Colon (tissue), 2 donors: ENCODE measurements around the gene COA7.

Experiments
- FAIRE-seq: peaks from 2 replicates; lab custom pipeline; 2012; peaks lifted over from hg19 to GRCh38; lab: Jason Lieb, UNC
- donor health status: control.
- donor health status: control.

Gene COA7

GRCh38 chr1:52669696-52670095, 28.5 kb downstream of the COA7 start:
- FAIRE-seq = no peak

DNA sequence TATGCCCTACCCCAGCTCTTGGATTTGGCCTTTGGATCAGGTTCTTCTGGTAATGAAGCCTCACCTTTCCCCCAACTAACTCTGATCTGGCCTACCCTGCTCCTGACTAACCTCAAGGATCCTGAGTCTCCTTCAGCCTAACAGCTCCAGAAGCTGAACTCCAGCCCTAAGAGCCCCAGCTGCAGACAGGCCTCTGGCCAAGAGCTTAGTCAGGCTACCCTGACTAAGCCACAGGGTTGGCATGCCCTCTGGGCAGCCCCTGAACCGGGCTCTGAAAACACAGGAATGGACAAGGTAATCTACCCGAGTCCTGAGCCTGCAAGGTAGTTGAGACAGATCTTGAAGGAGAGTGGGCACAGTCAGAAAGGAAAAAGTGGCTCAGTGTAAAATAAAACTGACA, 29.4 kb downstream of the COA7 start:
- no peak for FAIRE-seq

DNA sequence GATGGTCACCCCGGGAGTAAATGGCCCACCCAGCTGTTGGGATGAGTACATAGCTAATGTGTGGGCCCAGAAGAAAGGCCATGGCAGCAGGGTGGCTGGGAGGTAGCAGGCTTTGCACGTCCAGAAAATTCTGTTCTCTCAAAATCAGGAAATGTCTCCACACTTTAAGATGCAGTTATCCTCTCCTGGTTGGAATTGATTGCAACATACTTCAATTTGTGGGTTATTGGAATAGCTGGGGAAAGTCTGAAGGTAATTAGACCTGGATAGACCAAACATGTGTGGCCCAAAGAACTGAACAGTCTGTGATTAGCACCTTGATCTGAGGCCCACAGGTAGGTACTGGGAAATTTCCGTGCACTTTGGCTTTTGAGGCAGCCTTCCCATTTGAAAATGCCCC, 30.2 kb downstream of the COA7 start:
- no peak for FAIRE-seq

DNA sequence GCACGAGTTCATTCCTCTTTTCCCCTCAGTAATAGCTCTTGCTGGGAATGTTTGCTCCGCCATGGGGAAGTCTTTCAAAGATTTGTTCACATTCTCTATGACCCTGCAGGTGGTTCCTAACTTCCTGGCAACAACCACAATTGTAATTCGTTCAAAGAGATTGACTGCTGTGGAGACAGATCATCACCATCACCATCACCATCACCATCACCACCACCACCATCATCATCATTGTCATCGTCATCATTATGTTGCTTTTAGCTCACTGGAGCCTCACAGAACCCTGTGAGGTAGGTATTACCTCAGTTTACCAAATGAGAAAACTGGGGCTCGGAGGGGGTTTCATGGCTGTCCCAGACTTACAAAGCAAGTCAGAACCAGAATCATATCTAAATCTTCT, 30.9 kb downstream of the COA7 start:
- FAIRE-seq = no peak

- no peak for FAIRE-seq
Observed at GRCh38 chr1:52665006-52665941, 32.9 kb downstream of the COA7 start.

DNA sequence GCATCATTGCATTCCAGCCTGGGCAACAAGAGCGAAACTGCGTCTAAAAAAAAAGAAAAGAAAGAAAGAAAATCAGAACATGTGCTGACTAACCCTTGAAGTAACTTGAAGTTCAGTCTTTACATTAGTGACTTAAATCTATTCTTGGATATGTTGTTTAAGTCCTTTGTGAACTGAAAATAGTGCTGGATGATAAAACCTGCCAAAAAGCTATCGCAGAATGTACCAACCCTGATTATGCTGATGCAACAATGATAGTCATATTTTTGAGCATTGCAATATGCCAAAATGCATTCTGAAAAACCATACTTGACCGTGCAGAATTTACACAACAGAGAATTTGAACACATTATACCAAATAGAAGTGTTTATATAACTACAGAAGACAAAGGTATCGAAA, 34.4 kb downstream of the COA7 start:
- no peak for FAIRE-seq

- no peak for FAIRE-seq
Observed at GRCh38 chr1:52662645-52663313, 35.4 kb downstream of the COA7 start.

DNA sequence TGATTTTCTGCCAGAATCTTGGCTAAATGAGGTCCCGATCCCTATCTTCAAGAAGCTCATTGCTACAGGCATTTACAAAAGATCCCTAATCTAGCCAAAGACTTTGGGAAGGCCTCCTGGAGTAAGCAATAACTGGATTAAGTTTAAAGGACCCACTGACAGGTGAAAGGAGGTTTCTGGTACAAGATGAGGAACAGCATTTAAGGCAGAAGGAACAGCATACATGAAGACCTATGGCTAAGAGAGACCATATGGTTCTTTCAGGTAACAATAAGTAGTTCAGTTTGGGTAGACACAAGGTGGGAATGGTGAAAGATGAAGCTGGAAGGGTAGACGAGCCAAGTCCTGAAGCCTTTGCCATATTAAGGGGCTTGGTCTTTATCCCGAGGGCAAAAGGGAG, 37.3 kb downstream of the COA7 start:
- no peak for FAIRE-seq

DNA sequence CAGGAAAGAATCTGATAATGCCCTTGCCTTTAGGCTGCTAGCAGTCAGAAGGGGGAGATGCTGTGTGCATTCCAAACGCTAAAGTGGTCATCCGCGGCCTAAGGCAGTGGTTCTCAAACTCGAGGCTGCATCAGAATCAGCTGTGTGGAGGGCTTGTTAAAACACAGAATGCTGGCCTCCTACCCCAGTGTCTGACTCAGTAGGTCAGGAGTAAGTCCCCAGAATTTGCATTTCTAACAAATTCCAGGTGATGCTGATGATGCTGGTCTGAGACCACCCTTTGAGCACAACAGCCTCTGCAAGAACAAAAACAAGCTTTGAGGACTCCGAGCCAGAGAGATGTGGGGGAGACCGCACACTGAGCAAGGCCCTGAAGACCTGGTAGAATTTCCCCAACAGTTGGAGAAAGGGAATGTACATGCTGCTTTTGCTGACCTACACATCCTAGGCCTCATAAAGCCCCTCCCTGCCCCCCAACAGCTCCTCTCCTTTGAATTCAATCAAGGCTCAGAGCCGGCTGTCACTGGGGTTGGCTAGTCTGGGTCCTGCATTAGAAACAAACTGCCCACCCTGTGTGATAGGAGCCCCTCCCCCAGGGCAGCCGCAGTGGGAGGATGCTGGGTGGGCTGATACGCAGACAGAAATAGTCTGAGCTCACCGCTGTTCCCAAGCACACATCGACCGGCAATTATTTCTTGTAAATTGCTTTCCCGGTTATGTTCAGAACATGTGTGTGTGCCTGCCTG, 38.1 kb downstream of the COA7 start:
- no peak for FAIRE-seq

- no peak for FAIRE-seq
Observed at GRCh38 chr1:52659356-52659755, 38.8 kb downstream of the COA7 start.

DNA sequence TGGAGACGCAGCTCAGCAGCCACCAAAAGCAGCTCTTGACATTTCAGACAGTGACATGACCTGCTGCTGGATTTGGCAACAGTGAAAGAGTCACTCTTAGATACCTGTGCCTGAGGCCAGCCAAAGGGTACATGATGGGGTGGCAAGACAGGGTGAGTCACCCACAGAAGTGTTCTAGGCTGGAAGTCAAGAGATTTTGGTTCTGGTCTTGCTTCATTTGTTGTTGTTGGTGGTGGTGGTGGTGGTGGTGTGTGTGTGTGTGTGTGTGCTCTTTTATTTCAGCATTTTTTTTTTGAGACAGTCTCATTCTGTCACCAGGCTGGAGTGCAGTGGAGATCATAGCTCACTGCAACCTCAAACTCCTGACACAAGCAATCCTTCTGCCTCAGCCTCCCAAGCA, 39.4 kb downstream of the COA7 start:
- FAIRE-seq = no peak

- FAIRE-seq = no peak
Observed at GRCh38 chr1:52657702-52658101, 40.4 kb downstream of the COA7 start.

DNA sequence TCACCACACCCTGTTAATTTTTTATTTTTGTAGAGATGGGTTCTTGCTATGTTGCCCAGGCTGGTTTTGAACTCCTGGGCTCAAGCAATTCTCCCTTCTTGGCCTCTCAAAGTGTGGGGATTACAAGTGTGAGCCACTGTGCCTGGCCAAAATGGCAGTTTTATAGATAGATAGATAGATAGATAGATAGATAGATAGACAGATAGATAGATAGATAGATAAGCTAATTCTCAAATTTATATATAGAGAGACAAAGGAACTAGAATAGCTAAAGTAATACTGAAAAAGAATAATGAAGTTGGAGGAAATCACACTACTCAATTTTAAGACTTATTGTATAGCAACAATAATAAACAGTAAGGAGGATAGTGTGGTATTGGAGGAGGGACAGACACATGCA, 44.1 kb downstream of the COA7 start:
- FAIRE-seq = no peak

DNA sequence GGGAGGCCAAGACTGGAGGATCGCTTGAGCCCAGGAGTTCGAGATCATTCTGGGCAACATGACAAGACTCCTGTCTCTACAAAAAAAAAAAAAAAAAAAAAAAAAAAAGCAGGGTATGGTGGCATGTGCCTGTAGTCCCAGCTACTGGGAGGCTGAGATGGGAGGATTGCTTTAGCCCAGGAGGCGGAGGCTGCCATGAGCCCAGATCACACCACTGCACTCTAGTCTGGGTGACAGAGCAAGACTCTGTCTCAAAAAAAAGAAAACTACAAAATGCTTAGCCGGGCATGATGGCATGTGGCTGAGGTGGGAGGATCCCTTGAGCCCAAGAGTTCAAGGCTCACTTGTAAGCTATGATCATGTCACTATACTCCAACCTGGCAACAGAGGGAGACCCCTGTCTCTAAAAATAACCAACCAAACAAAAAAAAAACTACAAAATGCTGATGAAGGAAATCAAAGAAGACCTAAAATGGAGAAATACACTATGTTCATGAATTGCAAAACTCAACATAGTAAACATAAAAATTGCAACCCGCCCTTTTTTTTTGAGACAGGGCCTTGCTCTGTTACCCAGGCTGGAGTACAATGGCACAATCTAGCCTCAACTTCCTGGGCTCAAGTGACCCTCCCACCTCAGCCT, 44.8 kb downstream of the COA7 start:
- FAIRE-seq = no peak

- no peak for FAIRE-seq
Observed at GRCh38 chr1:52651904-52652303, 46.2 kb downstream of the COA7 start.

DNA sequence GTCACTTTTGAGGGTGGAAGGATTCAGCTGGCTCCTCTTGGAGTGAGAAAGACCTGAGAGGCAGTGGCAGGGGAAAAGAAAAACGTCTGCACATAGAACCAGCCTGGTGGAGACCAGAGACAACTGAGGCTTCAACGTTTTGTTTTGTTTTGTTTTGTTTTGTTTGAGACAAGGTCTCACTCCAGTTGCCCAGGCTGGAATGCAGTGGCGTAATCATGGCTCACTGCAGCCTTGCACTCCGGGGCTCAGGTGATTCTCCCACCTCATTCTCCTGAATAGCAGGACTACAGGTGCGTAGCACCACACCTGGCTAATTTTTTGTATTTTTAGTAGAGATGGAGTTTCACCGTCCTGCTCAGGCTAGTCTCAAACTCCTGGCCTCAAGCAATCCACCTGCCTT, 52.9 kb downstream of the COA7 start:
- FAIRE-seq = no peak

DNA sequence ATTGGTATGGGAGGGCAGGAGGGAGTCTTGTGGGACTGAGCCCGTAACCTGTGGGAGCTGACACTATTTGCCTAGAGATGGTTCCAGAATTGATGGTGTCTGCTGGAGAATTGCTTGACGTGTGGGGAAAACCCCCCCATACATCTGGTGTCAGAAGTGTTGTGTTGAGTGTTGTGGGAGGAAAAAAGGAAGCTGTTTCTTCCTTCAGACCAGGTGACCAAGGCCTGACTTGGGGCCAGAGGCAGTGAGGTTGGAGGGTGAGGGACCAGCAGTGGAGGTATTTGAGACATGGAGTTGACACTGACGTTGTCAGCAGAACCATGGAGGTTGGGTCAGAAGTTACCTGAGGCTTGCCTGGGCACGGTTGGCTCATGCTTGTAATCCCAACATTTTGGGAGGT, 56.8 kb downstream of the COA7 start:
- no peak for FAIRE-seq

DNA sequence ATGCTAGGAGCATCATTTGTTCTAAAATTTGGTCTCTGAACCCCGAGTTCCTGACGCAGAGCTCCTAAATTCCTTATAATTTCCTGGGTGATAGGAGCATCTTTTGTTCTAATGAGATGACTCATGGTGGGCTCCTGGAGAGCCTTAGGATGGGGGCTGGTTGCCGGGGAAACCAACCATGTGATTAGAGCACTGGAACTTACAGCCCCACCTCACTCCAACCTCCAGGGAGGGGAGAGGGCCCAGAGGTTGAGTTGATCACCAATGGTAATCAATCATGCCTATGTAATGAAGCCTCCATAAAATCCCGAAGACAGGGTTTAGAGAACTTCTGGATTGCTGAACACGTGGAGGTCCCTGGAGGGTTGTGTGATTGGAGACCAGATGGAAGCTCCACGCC, 57.5 kb downstream of the COA7 start:
- no peak for FAIRE-seq

DNA sequence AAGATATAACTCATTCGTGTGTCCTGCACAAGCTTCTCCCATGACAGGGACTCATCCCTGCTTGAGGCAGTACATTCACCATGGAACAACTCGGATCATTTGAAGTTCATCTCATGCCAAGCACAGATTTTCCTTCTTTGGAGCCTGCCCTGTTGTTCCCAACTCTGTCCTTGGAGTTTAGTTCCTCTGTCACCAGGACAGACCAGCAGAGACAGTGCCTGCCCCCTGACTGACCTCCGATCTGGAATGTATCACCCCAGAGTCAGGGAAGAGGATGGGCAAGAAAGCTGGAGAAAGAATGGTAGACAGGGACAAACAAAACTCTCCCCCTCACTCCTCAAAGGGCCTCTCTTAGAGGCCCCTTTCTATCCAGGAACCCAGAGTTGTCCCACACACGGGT, 60.2 kb downstream of the COA7 start:
- FAIRE-seq = no peak

DNA sequence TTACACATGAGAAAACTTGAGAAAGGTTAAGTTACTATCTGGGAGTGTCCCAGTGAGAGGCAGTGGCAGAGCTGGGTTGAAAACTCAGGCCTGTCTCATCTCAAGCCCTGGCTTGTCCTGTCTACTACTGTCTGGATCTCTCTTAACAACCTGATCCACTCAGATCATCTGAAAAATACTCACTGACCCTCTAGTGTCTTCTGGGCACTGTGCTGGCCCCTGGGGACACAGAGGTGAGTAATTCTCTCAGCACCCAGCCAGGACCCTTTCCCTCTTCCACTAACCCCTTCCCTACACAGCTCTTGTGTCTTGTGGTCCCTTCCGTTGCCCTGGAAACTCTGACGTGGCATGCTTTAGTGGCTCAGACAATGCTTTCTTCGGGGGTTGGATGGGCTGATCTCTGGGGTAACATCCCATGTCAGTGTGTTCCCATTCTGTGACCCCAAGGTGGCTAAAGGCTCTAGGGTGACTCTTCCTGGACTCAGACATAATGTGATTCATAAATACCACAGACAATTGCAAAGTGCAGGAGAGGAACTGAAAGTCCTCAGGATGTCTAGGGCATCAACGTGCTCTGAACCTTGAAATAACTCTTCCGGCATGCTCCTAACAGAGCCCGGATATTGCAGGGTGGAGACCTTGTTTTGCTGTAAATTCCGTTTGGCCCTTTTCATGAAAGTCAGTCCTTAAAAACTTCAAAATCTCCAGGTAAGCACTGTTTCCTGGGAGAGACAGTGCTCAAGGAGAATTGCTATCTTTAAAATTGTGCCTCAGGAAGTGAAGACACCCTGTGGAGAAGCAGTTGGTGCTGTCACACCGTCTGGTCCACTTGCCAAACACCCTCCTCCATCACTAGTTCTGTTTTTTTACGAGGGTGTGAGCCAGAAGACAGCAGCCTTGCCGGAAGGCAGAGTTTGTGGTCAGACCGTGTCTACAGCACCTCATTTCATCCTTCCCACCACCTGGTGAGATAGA, 61.1 kb downstream of the COA7 start:
- no peak for FAIRE-seq
